ENCODE data around the gene OR2V1.
"Not testable (repeated sequence)": the region's sequence is repeated elsewhere in the genome, so short reads cannot be mapped to it uniquely, and the experiment has no call there.

Gene OR2V1

DNA sequence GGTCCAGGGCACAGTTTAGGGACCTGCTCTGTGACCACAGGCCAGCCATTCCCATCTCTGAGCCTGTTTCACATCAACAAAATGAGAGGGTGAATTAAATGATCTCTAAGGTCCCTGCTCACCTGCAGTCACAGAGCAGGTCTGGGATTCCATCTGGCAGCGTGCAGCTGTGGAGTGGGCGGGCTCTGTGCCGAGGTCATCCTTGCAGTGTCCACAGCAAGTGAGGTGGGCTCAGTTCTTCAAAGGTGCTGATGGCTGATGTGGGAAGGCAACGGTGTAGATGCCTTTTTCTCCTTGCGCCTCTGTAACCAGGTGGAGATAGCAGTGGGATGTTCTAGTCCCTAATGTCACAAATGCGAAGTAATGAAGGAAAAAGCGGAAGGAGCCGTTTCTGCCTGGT is 11.9 kb downstream of the OR2V1 start:
- ChIA-PET POLR2A (no interaction called here), CTCF (no interaction called here)
- TF ChIP-seq, protein P1, sequence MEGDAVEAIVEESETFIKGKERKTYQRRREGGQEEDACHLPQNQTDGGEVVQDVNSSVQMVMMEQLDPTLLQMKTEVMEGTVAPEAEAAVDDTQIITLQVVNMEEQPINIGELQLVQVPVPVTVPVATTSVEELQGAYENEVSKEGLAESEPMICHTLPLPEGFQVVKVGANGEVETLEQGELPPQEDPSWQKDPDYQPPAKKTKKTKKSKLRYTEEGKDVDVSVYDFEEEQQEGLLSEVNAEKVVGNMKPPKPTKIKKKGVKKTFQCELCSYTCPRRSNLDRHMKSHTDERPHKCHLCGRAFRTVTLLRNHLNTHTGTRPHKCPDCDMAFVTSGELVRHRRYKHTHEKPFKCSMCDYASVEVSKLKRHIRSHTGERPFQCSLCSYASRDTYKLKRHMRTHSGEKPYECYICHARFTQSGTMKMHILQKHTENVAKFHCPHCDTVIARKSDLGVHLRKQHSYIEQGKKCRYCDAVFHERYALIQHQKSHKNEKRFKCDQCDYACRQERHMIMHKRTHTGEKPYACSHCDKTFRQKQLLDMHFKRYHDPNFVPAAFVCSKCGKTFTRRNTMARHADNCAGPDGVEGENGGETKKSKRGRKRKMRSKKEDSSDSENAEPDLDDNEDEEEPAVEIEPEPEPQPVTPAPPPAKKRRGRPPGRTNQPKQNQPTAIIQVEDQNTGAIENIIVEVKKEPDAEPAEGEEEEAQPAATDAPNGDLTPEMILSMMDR (IDR thresholded peaks at IDR 0.05; ENCODE audit: control extremely low read depth, extremely low read depth, low read depth, missing control alignments), result no peak
- DNase-seq (ENCODE audit: extremely low spot score), result no peak

GRCh38 chr5:181118369-181118768 is 12.6 kb downstream of the OR2V1 start:
- CTCF ChIA-PET, result interaction anchor here (0.7 kb wide), 1 partner anchor 18 kb away, joined by 3 read pairs; no protein-coding TSS in a partner anchor
- no peak for DNase-seq (ENCODE audit: extremely low spot score)
- POLR2A ChIA-PET, result no interaction called here
- TF ChIP-seq, protein P1 (IDR thresholded peaks at IDR 0.05; ENCODE audit: control extremely low read depth, extremely low read depth, low read depth, missing control alignments), result no peak

DNA sequence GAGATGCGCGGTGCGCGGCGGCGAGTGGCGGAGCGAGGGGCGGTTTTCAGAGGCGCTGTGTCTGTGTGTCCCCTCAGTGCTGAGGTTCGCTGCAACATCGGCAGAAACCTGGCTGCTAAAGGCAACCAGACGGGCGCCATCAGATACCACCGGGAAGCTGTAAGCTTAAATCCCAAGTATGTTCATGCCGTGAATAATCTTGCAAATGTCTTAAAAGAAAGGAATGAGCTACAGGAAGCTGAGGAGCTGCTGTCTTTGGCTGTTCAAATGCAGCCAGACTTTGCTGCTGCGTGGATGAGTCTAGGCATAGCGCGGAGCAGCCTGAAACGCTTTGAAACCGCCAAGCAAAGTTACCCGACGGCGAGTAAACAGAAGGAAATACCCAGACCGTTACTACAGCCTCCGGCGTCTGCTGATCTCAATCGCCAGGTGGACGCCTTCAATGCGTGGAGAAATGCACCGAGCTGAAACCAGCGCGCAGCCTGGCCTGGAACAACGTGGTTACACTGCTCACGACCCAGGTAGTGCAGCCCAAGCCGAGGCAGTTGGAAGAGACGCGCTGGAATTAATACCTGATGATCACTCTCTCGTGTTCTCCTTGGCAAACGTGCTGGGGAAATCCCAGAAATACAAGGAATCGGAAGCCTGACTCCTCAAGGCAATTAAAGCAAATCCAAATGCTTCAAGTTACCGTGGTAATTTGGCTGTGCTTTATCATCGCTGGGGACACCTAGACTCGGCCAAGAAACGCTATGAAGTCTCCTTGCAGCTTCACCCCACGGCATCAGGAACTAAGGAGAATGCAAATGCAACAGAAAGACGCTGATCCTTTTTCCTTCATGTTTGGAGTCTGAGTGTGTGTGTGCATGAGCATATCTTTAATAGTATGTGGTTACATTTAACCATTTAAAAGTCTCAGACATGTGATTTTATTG is 15.9 kb downstream of the OR2V1 start:
- TF ChIP-seq, protein P1 (IDR thresholded peaks at IDR 0.05; ENCODE audit: control extremely low read depth, extremely low read depth, low read depth, missing control alignments), result no peak
- CTCF ChIA-PET, result no interaction called here
- POLR2A ChIA-PET, result no interaction called here
- no peak for DNase-seq (ENCODE audit: extremely low spot score)

DNA sequence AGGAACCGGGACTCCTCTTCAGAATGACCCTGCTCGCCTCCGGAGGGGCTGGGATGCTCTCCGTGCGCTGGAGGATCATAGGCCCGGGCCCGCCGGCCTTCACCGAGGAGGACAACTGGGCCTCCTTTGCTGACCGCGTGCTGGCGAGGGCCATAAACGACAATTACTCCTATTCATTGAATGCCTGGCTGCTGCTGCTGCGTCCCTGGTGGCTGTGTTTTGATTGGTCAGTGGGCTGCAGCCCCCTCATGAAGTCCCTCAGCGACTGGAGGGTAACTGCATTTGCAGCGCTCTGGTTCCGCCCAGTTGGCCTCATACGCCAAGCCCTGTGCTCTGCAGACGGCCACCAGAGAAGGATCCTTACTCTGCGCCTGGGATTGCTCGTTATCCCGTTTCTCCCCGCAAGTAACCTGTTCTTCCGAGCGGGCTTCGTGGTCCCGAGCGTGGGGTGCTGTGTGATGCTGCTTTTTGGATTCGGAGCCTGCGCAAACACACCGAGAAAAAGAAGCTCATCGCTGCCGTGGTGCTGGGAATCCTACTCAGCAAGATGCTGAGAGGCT is 16.6 kb downstream of the OR2V1 start:
- no peak for DNase-seq (ENCODE audit: extremely low spot score)
- ChIA-PET POLR2A (no interaction called here), CTCF (no interaction called here)
- TF ChIP-seq, protein P1 (IDR thresholded peaks at IDR 0.05; ENCODE audit: control extremely low read depth, extremely low read depth, low read depth, missing control alignments), result no peak

- POLR2A ChIA-PET; CTCF ChIA-PET; DNase-seq (ENCODE audit: extremely low spot score): not testable (repeated sequence)
These were observed 17.4 kb downstream of the OR2V1 start for GRCh38 chr5:181113572-181113971.

DNA sequence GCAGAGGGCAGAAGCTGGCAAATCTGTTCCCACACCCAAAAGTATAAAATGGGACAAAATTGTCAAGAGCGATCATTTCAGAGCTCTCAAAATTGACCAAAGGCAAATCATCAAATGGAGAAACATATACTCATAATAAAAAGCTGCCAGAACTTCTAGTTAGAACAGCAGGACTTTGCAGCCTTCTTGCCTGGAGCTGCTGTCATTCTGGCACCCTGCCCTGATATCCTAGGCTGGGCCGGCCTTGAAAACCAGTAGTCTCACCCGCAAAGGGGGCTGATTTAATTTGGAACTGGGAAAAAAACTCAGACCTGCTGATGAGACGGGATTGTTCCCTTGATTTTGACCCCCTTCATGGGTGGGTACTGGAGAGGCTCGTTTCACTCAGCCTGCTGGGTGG is 18.5 kb downstream of the OR2V1 start:
- DNase-seq (ENCODE audit: extremely low spot score), result no peak
- TF ChIP-seq, protein P1 (IDR thresholded peaks at IDR 0.05; ENCODE audit: control extremely low read depth, extremely low read depth, low read depth, missing control alignments), result no peak
- ChIA-PET POLR2A (no interaction called here), CTCF (no interaction called here)

GRCh38 chr5:181111010-181111409 is 20.0 kb downstream of the OR2V1 start:
- DNase-seq (ENCODE audit: extremely low spot score), result no peak
- ChIA-PET POLR2A (no interaction called here), CTCF (no interaction called here)
- TF ChIP-seq, protein P1 (IDR thresholded peaks at IDR 0.05; ENCODE audit: control extremely low read depth, extremely low read depth, low read depth, missing control alignments), result no peak

All from GM10248 (cell line).